HL-60 (cell line): ENCODE results near the gene CARD9.

Experiments used
- CTCF ChIP-seq: IDR thresholded peaks from one replicate; pipeline ENCODE4 v1.5.1; 2011; ENCODE audit warnings: low read length, control low read depth, inconsistent platforms; ENCODE audit not compliant: insufficient read depth
- GABPA ChIP-seq: IDR thresholded peaks from 2 replicates; pipeline ENCODE4 v1.6.1; 2012; ENCODE audit warnings: low read depth
- POLR2AphosphoS5 ChIP-seq: IDR thresholded peaks from 2 replicates; pipeline ENCODE4 v1.6.1; 2012; ENCODE audit warnings: low read depth
- REST ChIP-seq: IDR thresholded peaks from 2 replicates; pipeline ENCODE4 v1.6.1; 2012; ENCODE audit warnings: low read depth; ENCODE audit not compliant: insufficient replicate concordance
- SPI1 ChIP-seq: IDR thresholded peaks from 2 replicates; pipeline ENCODE4 v1.6.1; 2012; ENCODE audit warnings: low read depth, mild to moderate bottlenecking, borderline replicate concordance

- TF ChIP-seq CTCF (no peak), REST (no peak), POLR2AphosphoS5 (no peak), SPI1 (no peak), GABPA (no peak)
Measured at GRCh38 chr9:136348691-136349090, 24.8 kb downstream of the CARD9 start.
